GM10248 (cell line): ENCODE data around the gene TOMM5.
A peak's percentile ranks its signal among the peaks of the same experiment; 100 is the strongest.

Source experiments
- CTCF ChIA-PET: fragments of 300-600 bp; sonication (Branson Sonifier 250); formaldehyde crosslinking; extraction: SDS; loops from one replicate; lab custom pipeline; 2021; ENCODE audit warnings: antibody characterized with exemption; lab: Yijun Ruan, JAX
- POLR2A ChIA-PET: fragments of 350-650 bp; sonication (Branson Sonifier 250); formaldehyde crosslinking; extraction: SDS; loops from one replicate; lab custom pipeline; 2020; ENCODE audit warnings: antibody characterized with exemption; lab: Yijun Ruan, JAX
- DNase-seq: peaks from one replicate; pipeline ENCODE4 v3.0.0; 2012; ENCODE audit errors: extremely low spot score
- TF ChIP-seq, protein P1 (sequence below): IDR thresholded peaks from 2 replicates; pipeline ENCODE4 v1.5.1; 2012; ENCODE audit warnings: mild to moderate bottlenecking, low read depth; ENCODE audit errors: extremely low read depth, missing control alignments, control extremely low read depth

Gene TOMM5

DNA sequence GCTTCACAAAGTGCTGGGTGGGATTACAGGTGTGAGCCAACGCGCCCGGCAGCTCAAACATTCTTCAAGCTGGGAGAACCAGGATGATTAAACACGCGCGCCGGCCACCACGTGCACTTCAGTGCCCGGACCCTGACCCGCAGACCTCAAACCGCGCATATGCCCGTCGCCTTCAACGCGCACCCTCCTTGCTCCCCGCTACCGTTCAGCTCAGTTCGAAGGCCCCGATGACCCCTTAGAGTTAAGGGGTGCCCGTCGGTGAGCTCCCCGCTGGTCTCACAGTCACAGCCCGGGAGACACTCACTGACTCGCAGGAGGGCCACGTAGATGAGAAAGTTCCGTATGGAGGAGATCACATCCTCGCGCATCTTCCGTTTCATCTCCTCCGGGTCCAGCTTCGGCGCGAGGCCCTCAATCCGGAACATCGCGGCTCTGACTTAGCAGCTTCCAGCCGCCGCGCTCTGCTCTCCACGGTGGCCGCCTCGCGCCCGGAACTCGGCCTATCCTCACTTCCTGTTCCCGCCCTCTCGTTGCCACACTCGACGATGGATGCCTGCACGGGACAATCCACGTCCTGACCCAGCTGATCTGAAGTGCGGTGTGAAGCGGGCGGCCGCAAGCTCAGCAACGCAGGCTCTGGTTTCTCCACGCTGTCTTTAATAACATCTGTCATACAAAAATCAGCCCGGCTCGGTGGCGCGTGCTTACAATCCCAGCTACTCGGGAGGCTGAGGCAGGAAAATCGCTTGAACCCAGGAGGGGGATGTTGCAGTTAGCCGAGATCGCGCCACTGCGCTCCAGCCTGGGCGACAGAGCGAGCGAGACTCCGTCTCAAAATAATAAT lies at the start of gene TOMM5:
TOMM5 (minus strand) TSS at position 490 of the 844 bp plus-strand sequence; CDS start at position 425, 65 bp downstream.
- CTCF ChIA-PET: interaction anchor here (0.8 to 10.0 kb wide), 10 partner anchors 9 to 177 kb away, joined by 3 to 71 read pairs (median 3); partner anchors contain the start of gene FBXO10
- POLR2A ChIA-PET: interaction anchor here (0.5 to 1.2 kb wide), 8 partner anchors 8 to 513 kb away, joined by 3 to 8 read pairs (median 3); partner anchors contain the start of gene FBXO10

DNA sequence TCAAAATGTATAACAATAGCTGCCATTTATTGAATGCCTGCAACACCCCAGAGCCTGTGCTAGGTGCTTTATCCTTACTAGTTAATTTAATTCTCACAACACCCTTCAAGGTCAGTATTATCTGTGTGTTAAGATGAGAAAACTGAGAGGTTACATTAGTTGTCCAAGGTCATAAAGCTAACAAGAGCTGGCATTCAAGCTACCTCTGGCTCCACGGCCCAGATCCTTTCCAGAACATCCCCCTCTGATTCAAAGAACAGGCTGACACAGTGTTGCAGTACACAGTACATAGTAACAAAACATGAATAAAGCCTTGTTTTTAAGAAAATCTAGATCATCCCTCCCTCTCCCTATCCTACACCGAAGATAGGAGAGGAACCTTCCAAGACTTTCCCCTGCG lies 48.9 kb upstream of the TOMM5 start:
- TF ChIP-seq, protein P1, sequence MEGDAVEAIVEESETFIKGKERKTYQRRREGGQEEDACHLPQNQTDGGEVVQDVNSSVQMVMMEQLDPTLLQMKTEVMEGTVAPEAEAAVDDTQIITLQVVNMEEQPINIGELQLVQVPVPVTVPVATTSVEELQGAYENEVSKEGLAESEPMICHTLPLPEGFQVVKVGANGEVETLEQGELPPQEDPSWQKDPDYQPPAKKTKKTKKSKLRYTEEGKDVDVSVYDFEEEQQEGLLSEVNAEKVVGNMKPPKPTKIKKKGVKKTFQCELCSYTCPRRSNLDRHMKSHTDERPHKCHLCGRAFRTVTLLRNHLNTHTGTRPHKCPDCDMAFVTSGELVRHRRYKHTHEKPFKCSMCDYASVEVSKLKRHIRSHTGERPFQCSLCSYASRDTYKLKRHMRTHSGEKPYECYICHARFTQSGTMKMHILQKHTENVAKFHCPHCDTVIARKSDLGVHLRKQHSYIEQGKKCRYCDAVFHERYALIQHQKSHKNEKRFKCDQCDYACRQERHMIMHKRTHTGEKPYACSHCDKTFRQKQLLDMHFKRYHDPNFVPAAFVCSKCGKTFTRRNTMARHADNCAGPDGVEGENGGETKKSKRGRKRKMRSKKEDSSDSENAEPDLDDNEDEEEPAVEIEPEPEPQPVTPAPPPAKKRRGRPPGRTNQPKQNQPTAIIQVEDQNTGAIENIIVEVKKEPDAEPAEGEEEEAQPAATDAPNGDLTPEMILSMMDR: no peak
- CTCF ChIA-PET: interaction anchor here (0.8 to 2.0 kb wide), 4 partner anchors 11 to 20 kb away, joined by 4 to 5 read pairs (median 4); no protein-coding TSS in a partner anchor

More for the DNA sequence above, at the start of gene TOMM5:
- peak; percentile 90 for DNase-seq
- TF ChIP-seq, protein P1: no peak

DNA sequence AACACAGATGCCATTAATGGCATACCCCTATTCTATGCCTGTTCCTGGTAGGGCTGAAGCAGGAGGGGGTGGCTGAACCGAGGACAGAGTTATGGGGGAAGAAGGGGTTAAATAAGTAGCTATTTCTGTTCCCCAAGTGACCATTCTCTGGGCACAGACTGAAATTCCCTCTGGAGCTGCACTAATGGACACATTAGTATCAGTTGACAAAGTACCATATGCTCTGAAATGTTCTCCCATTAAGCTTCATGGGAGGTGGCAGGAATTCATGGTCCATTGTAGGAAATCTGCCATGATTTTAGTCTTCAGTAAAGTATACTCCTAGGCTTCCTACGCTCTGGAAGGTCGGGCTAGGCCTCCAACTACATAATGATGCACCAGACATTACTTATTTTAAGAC lies 47.8 kb upstream of the TOMM5 start:
- ChIA-PET POLR2A (no interaction called here), CTCF (interaction anchor here (1.0 to 1.8 kb wide), 3 partner anchors 11 to 22 kb away, joined by 3 to 5 read pairs (median 3); no protein-coding TSS in a partner anchor)
- DNase-seq: no peak

More for the DNA sequence above, 48.9 kb upstream of the TOMM5 start:
- no peak for DNase-seq
- POLR2A ChIA-PET: no interaction called here

DNA sequence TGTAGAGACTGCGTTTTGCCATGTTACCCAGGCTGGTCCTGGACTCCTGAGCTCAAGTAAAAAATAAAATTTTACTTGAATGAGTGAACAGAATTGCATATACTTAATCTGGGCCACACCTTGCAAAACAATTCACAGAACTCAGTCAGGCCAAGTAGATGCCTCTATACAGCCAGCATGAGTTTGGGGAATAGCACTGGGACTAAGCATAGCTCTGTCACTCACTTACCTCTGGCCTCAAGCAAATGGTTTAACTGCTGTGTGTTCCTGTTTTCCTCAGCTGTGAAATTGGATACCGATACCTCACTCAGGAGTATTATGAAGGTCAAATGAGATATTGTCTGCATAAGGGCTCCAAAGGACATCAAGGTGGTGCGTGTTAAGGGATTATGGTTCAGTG lies 47.4 kb upstream of the TOMM5 start:
- CTCF ChIA-PET: interaction anchor here (1.0 to 1.8 kb wide), 4 partner anchors 11 to 40 kb away, joined by 3 to 5 read pairs (median 3); no protein-coding TSS in a partner anchor
- POLR2A ChIA-PET: no interaction called here
- TF ChIP-seq, protein P1: no peak
- no peak for DNase-seq

More for the DNA sequence above, 47.8 kb upstream of the TOMM5 start:
- TF ChIP-seq, protein P1: no peak

DNA sequence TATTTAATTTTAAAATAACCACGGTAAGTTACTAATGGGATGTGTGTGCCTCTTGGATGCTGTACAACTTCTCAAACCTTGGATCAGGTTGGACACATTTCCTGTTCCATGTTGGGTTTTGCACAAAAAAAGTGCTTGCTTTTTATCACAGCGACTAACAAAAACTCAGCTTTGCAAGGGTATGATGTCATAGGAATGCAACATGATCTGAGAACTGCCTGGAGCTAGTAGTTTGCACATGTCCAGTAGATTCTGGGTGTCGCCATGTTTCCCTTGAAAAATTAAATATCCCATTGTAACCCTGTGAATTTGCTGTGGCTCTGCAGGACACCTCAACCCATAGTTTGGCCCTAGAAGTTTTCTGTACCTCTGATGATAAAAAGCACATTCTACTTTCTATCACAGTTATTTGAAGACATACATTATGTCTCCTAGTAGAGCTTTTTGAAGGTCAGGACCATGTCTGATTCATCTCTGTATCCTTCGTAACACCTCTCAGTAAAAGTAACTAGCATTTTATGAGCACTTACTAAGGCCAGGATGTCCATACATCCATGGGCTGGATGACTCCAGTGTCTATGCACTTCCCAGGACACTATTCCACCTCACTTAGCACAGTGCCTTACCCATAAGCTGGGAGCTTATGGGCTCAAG lies 46.8 kb upstream of the TOMM5 start:
- ChIA-PET CTCF (interaction anchor here (1.0 to 1.2 kb wide), 3 partner anchors 10 to 40 kb away, joined by 3 read pairs; no protein-coding TSS in a partner anchor), POLR2A (no interaction called here)
- TF ChIP-seq, protein P1: no peak
- no peak for DNase-seq

DNA sequence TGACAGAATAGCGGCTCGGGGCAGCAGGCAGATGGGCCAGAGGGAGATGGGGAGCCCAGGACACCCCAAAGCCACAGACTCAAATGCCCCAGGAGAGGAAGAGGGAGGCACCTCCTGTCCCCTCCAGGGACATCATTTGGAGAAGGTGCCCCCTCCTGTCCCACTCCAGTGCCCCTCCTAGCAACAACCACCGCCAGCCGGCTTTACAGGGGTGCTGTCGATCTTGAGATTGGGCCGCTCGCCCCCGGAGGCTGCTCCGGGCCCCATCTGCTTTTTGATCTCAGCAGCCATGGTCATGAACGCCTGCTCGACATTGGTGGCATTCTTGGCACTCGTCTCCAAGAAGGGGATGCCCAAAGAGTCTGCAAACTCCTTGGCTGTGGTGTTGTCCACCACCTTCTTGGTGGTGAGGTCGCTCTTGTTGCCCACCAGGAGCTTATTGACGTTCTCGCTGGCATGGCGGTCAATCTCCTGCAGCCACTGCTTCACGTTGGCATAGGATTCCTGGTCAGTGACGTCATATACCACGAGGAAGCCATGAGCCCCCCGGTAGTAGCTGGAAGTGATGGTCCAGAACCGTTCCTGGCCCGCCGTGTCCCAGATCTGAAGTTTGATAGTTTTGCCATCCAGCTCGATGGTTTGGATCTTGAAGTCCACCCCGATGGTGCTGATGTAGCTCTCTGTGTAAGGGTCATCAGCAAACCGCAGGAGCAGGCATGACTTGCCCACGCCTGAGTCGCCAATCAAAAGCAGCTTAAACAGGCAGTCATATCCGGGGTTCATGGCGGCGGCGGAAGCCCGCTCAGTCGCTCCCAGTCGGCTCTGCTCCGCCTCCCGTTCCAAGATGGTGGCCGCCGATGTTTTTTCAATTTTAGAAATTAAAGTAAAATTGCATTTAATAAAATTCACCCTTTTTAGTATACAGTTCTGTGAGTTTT lies 44.4 kb upstream of the TOMM5 start:
- ChIA-PET CTCF (interaction anchor here (0.9 to 1.2 kb wide), 2 partner anchors 11 to 17 kb away, joined by 3 to 4 read pairs; no protein-coding TSS in a partner anchor), POLR2A (no interaction called here)
- no peak for DNase-seq
- TF ChIP-seq, protein P1: no peak
